Prostate gland (tissue), 2 donors: ENCODE results near the gene STX19. TPM values are rescaled to one million over a fixed set of nuclear protein-coding genes. Genes with fewer than 3 reads are reported as not detected.
"Not testable (repeated sequence)": the region's sequence is repeated elsewhere in the genome, so short reads cannot be mapped to it uniquely, and the experiment has no call there.

Experiments
- DNase-seq: peaks from one replicate; pipeline ENCODE4 v3.0.0-alpha.2; 2019; ENCODE audit warnings: low spot score
- H3K27ac ChIP-seq, 2 donors: fragments of 200-600 bp; sonication (generic); 2 replicates each; pipeline ENCODE4 v1.5.1; 2017 to 2019
- H3K27me3 ChIP-seq: fragments of 200-600 bp; sonication (generic); replicated peaks from 2 replicates; pipeline ENCODE4 v1.5.1; 2019; ENCODE audit not compliant: insufficient read depth
- H3K36me3 ChIP-seq, 2 donors: fragments of 200-600 bp; sonication (generic); 1 replicate in 1 of 2; 2 replicates in 1 of 2; pipeline versions ENCODE4 v1.5.1 to v1.8.1; 2017 to 2019
- H3K4me1 ChIP-seq: fragments of 200-600 bp; sonication (generic); replicated peaks from 2 replicates; pipeline ENCODE4 v1.5.1; 2019
- H3K4me3 ChIP-seq, 2 donors: fragments of 200-600 bp; sonication (generic); 2 replicates each; pipeline ENCODE4 v1.5.1; 2017 to 2019
- H3K9me3 ChIP-seq: fragments of 200-600 bp; sonication (generic); 2 replicates; pipeline ENCODE4 v1.5.1; 2017
- CTCF ChIP-seq, 4 experiments: fragments of 200-600 bp in 2 of 4; fragments of 450-650 bp in 2 of 4; sonication (generic) in 2 of 4; IDR thresholded peaks; 1 replicate in 3 of 4; 2 replicates in 1 of 4; pipeline ENCODE4 v1.5.1; 2016 to 2019; ENCODE audit warnings: antibody characterized with exemption in 4 of 4, mild to moderate bottlenecking in 2 of 4, moderate library complexity in 2 of 4
- POLR2A ChIP-seq: fragments of 450-650 bp; IDR thresholded peaks from one replicate; pipeline ENCODE4 v1.6.1; 2016; ENCODE audit warnings: antibody characterized with exemption, mild to moderate bottlenecking
- POLR2AphosphoS5 ChIP-seq: sonication (generic); formaldehyde crosslinking; IDR thresholded peaks from one replicate; pipeline ENCODE4 v1.6.1; 2017; ENCODE audit warnings: antibody characterized with exemption
- WGBS: methylation state at CpG from one replicate; pipeline ENCODE4 v1.1.5; 2018; 5-methylcytosine and 5-hydroxymethylcytosine counted together
- intact Hi-C: fragments of 100-400 bp; cut with DNase I; formaldehyde crosslinking; loops from one replicate; pipeline ENCODE4 v1.14.2; 2022
- total RNA-seq, 2 donors: library from RNA; depleted of rRNA; stranded (reverse); fragments of >200 nt; gene quantifications; one replicate each; pipeline ENCODE4 v1.1.0, GENCODE V29; 2016

Gene STX19
- total RNA-seq, 2 donors from 2014 or later, result 3.6 TPM; not detected in 1

- no peaks in the 10 kb centered on the region for H3K9me3 ChIP-seq
These were observed 46.7 kb downstream of the STX19 start for GRCh38 chr3:93981649-93982048.

GRCh38 chr3:93979850-93980676 is 48.3 kb downstream of the STX19 start, which contains the start of gene ARL13B:
ARL13B (plus strand) TSS chr3:93980155; CDS start chr3:93980424, 269 bp downstream.
- H3K36me3 ChIP-seq, result no peaks in the 10 kb centered on the region
- intact Hi-C loops, result no loop called here
- no peaks in the 10 kb centered on the region for H3K27me3 ChIP-seq
- H3K4me3 ChIP-seq, result peak within 1 kb of the TSS; percentile 59 to 84
- under 1% methylated on average over 62 of the region's 66 CpGs for WGBS
- peak within 1 kb of the TSS; percentile 85 to 96 for H3K27ac ChIP-seq
- DNase-seq, result peak; percentile 98
- H3K4me1 ChIP-seq, result no peaks in the 10 kb centered on the region
- no peaks in the 10 kb centered on the region for H3K9me3 ChIP-seq
- peak; percentile 86 for TF ChIP-seq POLR2A
- no peak for TF ChIP-seq CTCF (IDR thresholded peaks at IDR 0.05)
- peak; percentile 95 for TF ChIP-seq POLR2AphosphoS5

More at GRCh38 chr3:93981649-93982048, 46.7 kb downstream of the STX19 start:
- Histone ChIP-seq H3K27me3 (no peaks in the 10 kb centered on the region), H3K4me3 (no peak overlapping the region), H3K4me1 (no peaks in the 10 kb centered on the region), H3K36me3 (no peaks in the 10 kb centered on the region), H3K27ac (no peak overlapping the region)
- DNase-seq, result no peak
- intact Hi-C loops, result no loop called here
- TF ChIP-seq POLR2AphosphoS5 (no peak), CTCF (IDR thresholded peaks at IDR 0.05) (no peak), POLR2A (no peak)
- 89% methylated on average over 13 of the region's 13 CpGs for WGBS

- 1% methylated on average over 46 of the region's 53 CpGs for WGBS
- intact Hi-C loops, result no loop called here
- H3K27me3 ChIP-seq, result no peaks in the 10 kb centered on the region
These were observed 55.0 kb downstream of the STX19 start, which contains the start of gene PROS1 for GRCh38 chr3:93973131-93974126. PROS1 (minus strand) TSS chr3:93973896; CDS start chr3:93973749, 147 bp downstream.

GRCh38 chr3:93969997-93970396 is 58.4 kb downstream of the STX19 start:
- WGBS, result 91% methylated on average over 1 of the region's 1 CpG
- Histone ChIP-seq H3K27ac (no peak overlapping the region), H3K4me1 (no peaks in the 10 kb centered on the region), H3K27me3 (no peaks in the 10 kb centered on the region), H3K9me3 (no peaks in the 10 kb centered on the region), H3K4me3 (no peak overlapping the region), H3K36me3 (no peaks in the 10 kb centered on the region)
- TF ChIP-seq POLR2A (no peak), POLR2AphosphoS5 (no peak), CTCF (IDR thresholded peaks at IDR 0.05) (no peak)
- intact Hi-C loops, result no loop called here
- DNase-seq, result no peak

More at GRCh38 chr3:93973131-93974126, 55.0 kb downstream of the STX19 start, which contains the start of gene PROS1:
- H3K27ac ChIP-seq, result peak within 1 kb of the TSS; percentile 78 to 86
- H3K4me3 ChIP-seq, result peak within 1 kb of the TSS; percentile 46 to 51
- no peaks in the 10 kb centered on the region for H3K4me1 ChIP-seq
- no peaks in the 10 kb centered on the region for H3K9me3 ChIP-seq
- DNase-seq, result peak; percentile 65
- H3K36me3 ChIP-seq, result no peaks in the 10 kb centered on the region
- TF ChIP-seq POLR2A (no peak), POLR2AphosphoS5 (peak; percentile 43)

- no peak for TF ChIP-seq POLR2A
- TF ChIP-seq CTCF (IDR thresholded peaks at IDR 0.05), result no peak
- no peak for TF ChIP-seq POLR2AphosphoS5
- intact Hi-C loops, result no loop called here
- Histone ChIP-seq H3K9me3 (no peaks in the 10 kb centered on the region), H3K27me3 (no peaks in the 10 kb centered on the region), H3K27ac (no peak overlapping the region), H3K4me1 (no peaks in the 10 kb centered on the region), H3K36me3 (no peaks in the 10 kb centered on the region), H3K4me3 (no peak overlapping the region)
- 84% methylated on average over 3 of the region's 3 CpGs for WGBS
- DNase-seq, result no peak
These were observed 59.0 kb downstream of the STX19 start for GRCh38 chr3:93969443-93969842.

- intact Hi-C loops, H3K4me1 ChIP-seq, H3K36me3 ChIP-seq, DNase-seq, H3K4me3 ChIP-seq, H3K9me3 ChIP-seq, H3K27me3 ChIP-seq, H3K27ac ChIP-seq: not testable (repeated sequence)
- WGBS, result 96% methylated on average over 19 of the region's 19 CpGs
These were observed 63.3 kb downstream of the STX19 start for GRCh38 chr3:93965106-93965505.
